ENCODE measurements around the gene SLC41A3.

Gene SLC41A3

DNA sequence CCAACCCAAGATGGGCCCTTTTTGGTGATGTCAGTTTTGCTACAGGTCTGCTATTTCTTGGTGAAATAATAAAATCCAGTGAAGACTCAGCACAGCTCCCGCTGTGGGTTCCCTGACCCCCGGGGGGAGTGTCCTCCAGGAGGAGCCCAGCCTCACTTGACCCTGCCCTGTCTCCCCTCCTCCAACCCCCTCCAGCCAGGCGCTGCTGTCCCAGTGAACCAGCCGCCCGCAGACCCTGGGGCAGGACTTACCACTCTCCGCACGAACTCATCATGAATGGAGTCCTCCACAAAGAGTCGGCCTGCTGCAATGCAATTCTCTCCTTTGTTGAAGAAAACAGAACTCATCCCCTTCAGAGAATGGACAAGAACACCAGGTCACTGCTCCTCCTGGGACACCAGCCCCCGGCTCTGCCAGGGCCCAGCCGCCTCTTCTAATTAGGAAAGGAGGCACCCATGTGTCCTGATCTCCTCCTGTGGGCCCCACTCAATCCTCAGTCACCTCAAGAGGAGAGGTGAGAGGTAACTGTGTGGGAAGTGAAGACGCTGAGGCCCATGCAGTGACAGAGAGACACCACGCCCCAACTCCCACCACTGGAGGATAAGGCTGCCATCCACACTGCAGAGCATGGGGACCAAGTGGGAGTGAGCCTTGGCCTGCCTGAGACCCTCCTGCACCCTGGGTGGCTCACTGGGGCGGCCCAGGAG lies 28.8 kb upstream of the SLC41A3 start:
- no peak overlapping the region for H3K27ac ChIP-seq

DNA sequence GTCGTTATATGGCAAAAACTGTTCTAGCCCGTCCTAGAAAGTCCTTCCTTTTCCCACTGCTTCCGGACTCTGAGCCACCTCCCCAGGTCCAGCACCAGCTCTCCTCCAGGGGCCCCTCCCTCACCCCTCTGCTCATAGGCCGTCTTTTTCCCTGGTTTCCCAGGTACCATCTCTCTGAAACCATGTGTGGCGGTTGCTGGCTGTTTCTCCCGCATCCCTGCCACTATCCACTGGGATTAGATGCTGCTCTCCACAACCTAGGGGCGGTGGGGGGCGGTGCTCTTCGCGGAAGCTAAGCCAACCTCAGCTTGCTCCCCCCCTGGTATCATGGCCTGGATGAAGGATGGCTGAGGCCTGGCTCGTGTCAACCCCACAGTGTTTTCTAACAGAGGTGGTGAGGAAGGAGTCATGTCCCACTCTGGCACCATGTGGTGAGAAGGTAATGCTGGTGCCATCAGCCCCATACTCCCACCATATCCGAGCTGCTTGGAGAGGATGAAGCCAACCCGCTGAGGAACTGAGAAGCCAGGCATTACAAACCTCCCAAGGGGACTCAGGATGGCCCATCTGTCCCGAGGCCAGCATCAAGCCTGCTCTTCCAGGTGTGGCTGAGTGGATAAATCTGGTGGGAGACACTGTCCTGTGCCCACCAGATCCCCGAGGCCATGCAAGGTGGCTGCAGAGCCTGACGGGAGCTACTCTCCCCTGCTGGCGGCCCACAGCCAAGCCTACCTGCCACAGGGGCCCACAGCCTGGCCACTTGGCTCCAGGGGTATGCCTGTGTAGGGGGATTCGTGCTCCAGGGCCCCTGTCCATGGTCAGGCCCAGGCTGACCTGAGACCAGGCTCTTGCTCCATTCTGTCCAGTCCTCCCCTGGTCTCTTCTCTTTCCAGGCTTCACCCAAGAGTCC lies 27.9 kb upstream of the SLC41A3 start:
- no peak overlapping the region for H3K27ac ChIP-seq
- TF ChIP-seq, protein P1, sequence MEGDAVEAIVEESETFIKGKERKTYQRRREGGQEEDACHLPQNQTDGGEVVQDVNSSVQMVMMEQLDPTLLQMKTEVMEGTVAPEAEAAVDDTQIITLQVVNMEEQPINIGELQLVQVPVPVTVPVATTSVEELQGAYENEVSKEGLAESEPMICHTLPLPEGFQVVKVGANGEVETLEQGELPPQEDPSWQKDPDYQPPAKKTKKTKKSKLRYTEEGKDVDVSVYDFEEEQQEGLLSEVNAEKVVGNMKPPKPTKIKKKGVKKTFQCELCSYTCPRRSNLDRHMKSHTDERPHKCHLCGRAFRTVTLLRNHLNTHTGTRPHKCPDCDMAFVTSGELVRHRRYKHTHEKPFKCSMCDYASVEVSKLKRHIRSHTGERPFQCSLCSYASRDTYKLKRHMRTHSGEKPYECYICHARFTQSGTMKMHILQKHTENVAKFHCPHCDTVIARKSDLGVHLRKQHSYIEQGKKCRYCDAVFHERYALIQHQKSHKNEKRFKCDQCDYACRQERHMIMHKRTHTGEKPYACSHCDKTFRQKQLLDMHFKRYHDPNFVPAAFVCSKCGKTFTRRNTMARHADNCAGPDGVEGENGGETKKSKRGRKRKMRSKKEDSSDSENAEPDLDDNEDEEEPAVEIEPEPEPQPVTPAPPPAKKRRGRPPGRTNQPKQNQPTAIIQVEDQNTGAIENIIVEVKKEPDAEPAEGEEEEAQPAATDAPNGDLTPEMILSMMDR (conservative IDR thresholded peaks at IDR 0.05), result no peak

More for the DNA sequence above, 28.8 kb upstream of the SLC41A3 start:
- TF ChIP-seq, protein P1 (conservative IDR thresholded peaks at IDR 0.05), result no peak

DNA sequence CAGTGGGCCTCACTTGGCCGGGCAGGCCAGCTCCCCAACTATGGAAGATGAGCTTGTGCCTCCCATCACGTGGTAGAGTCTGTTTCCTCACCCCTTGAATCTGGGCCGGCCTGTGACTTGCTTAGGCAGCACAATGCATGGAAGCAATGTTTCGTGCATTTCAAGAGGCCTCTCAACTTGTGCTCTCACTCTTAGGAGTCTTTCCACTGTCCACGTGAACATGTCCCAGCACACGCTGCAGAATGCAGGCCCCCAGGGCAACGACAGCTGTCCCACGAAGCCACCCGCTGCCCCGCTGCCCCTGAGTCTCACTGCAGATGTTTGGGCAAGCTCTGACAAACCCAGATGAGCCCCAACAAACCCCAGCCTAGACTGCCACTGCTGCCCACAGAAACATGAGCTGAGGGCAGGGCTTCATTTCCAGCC lies 27.2 kb upstream of the SLC41A3 start:
- TF ChIP-seq, protein P1 (conservative IDR thresholded peaks at IDR 0.05), result no peak

DNA sequence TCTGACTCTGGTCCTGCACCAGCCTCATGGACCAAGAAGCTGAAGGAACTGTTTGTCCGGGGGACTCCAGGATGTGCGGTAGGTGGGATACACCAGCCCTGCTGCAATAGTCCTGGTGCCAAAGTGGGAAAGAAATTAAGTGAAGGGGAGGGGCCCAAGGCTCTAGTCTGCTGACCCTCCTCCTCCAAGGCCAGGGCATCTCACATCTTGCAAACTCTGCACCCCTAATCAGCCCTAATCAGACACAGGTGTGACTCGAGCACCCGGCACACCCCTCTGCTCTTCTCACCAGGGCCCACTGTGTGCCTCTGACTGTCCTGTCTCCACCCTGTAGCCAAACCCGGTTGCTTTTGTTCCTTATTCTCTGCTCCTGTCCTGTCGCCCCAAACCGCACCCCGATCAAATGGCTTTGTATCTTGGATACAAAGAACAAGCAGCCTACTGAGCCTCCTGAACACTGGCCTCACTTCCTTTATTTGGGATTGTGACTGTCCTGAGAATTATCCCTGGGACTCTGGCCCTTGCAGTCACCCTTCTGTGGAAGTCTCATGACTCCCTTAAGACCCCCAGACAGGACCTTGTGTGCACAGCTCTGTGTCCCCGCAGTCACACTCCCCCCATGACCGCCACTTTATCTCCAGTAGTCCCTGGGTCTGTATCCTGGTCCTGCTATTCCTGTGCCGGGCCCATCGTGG lies 26.7 kb upstream of the SLC41A3 start:
- no peak overlapping the region for H3K27ac ChIP-seq
- TF ChIP-seq, protein P1 (conservative IDR thresholded peaks at IDR 0.05), result no peak

More for the DNA sequence above, 27.2 kb upstream of the SLC41A3 start:
- no peak overlapping the region for H3K27ac ChIP-seq

DNA sequence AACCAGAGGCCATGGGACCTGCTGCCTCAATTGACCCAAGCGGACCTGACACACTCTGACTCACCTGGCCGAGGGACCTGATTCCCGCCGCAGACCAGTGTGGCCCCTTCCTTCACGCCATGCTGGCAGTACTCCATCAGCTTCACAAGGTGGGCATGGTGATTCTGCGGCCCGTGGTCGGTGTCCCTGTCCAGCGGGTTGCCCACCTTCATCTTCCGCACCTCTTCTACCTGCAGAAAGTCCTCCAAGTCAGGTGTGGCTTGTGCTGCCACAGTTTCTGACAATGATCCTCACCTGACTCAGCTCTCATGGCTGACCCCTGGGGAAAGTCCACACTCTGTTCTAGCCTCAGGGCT lies 25.9 kb upstream of the SLC41A3 start:
- TF ChIP-seq, protein P1 (conservative IDR thresholded peaks at IDR 0.05), result no peak
- no peak overlapping the region for H3K27ac ChIP-seq

DNA sequence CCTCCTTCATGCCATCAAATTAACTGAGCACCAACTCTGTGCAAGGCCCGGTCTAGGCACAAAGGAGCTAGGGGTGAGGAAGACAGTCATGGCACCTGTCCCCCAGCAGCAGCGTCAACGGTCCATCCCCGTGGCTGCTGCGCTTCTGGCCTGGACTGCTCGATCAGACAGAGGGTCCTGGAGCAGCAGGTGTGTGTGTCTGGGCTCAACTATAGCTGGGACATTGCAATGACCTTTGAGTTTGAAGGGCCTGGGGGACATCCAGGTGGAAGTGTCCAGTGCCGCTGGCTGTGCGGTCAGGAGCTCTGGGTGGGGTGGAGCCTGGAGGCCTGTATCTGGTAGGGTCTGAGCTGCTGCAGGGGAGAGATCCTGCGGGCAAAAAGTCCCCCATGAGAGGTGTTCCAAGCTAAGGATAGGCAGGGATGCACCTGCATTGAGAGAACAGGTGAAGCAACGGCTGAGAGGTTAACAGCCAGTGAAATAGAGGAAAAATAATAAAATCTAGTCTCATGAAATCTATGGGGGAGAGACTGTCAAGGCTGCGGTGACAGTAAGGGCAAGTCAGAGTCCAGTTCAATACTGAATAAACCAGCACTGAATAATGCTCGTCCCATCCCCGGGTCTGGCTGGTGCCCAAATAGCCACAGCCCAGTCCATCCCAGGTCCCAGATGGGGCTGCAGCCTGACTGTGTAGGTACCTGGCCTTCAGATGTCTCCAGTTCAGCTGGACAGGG lies 25.4 kb upstream of the SLC41A3 start:
- H3K27ac ChIP-seq, result no peak overlapping the region
- TF ChIP-seq, protein P1 (conservative IDR thresholded peaks at IDR 0.05), result no peak
